HepG2 (cell line): ENCODE data around the gene EMC9. TPM values are rescaled to one million over a fixed set of nuclear protein-coding genes. Genes with fewer than 3 reads are reported as not detected.

Experiments
- AKAP8 ChIP-seq: sonication (generic); formaldehyde crosslinking; IDR thresholded peaks from 2 replicates; pipeline ENCODE4 v1.5.1; 2020; ENCODE audit warnings: mild to moderate bottlenecking, missing genetic modification reagents
- BHLHE40 ChIP-seq: IDR thresholded peaks from 2 replicates; pipeline ENCODE4 v1.6.1; 2011; ENCODE audit warnings: low read length, improper control_type of control experiment
- BRD4 ChIP-seq: sonication (generic); formaldehyde crosslinking; IDR thresholded peaks from 2 replicates; pipeline ENCODE4 v1.4.0; 2020; ENCODE audit warnings: missing genetic modification reagents
- GTF3A ChIP-seq: sonication (generic); formaldehyde crosslinking; conservative IDR thresholded peaks from 2 replicates; pipeline ENCODE4 v1.4.0; 2020; ENCODE audit warnings: mild to moderate bottlenecking, missing genetic modification reagents
- SOX13 ChIP-seq, 3 experiments: fragments of 450-650 bp in 1 of 3; sonication (generic) in 1 of 3; formaldehyde crosslinking in 1 of 3; IDR thresholded peaks in 2 of 3; conservative IDR thresholded peaks in 1 of 3; 2 replicates each; pipeline versions ENCODE4 v1.5.0 to v1.6.1; 2016 to 2020; ENCODE audit warnings: antibody characterized with exemption in 1 of 3, mild to moderate bottlenecking in 1 of 3, missing compliant biosample characterization in 1 of 3, missing genetic modification reagents in 1 of 3, moderate library complexity in 1 of 3
- ZFP41 ChIP-seq: sonication (generic); formaldehyde crosslinking; IDR thresholded peaks from 2 replicates; pipeline ENCODE4 v1.4.0; 2020; ENCODE audit warnings: mild to moderate bottlenecking, missing genetic modification reagents, borderline replicate concordance
- ZNF350 ChIP-seq: sonication (generic); formaldehyde crosslinking; IDR thresholded peaks from 2 replicates; pipeline ENCODE4 v1.4.0; 2020; ENCODE audit warnings: mild to moderate bottlenecking, low read depth, missing genetic modification reagents, borderline replicate concordance
- ZNF496 ChIP-seq: sonication (generic); formaldehyde crosslinking; IDR thresholded peaks from 2 replicates; pipeline ENCODE4 v1.8.1; 2023; ENCODE audit warnings: mild to moderate bottlenecking, moderate library complexity, missing genetic modification reagents; ENCODE audit not compliant: insufficient replicate concordance
- polyA plus RNA-seq, 8 experiments: library from polyadenylated mRNA; depleted of rRNA in 3 of 8; stranded (reverse) in 7 of 8; unstranded in 1 of 8; fragments of >200 nt; fragmentation: Illumina TruSeq in 4 of 8; extraction: Trizol in 4 of 8; gene quantifications; 2 replicates each; pipeline versions ENCODE4 v1.2.1 to v1.2.3, GENCODE V29; 2011 to 2016; ENCODE audit warnings: low read depth in 4 of 8, missing spikeins in 1 of 8, mixed read lengths in 1 of 8; ENCODE audit not compliant: insufficient read depth in 1 of 8
- total RNA-seq, 5 experiments: library from RNA; depleted of rRNA; stranded (reverse); fragments of >200 nt; fragmentation: Illumina TruSeq; extraction: Trizol; gene quantifications; 2 replicates each; pipeline ENCODE4 v1.2.3, GENCODE V29; 2016; ENCODE audit warnings: low read depth in 1 of 5
- TF ChIP-seq, protein P1 (sequence below): IDR thresholded peaks from 2 replicates; pipeline ENCODE4 v1.4.0; 2020; ENCODE audit warnings: mild to moderate bottlenecking, missing genetic modification reagents
- TF ChIP-seq, protein P2 (sequence below): IDR thresholded peaks from 2 replicates; pipeline ENCODE4 v1.6.1; 2012; ENCODE audit warnings: inconsistent platforms
- TF ChIP-seq, protein P3 (sequence below): sonication (generic); formaldehyde crosslinking; IDR thresholded peaks from 2 replicates; pipeline ENCODE4 v1.4.0; 2020; ENCODE audit warnings: low read depth, mild to moderate bottlenecking, missing genetic modification reagents
- TF ChIP-seq, protein P4 (sequence below): sonication (generic); formaldehyde crosslinking; IDR thresholded peaks from 2 replicates; pipeline ENCODE4 v1.8.0; 2022; ENCODE audit warnings: missing genetic modification reagents, mild to moderate bottlenecking, borderline replicate concordance
- TF ChIP-seq, protein P5 (sequence below): sonication (generic); formaldehyde crosslinking; IDR thresholded peaks from 2 replicates; pipeline ENCODE4 v1.4.0; 2020; ENCODE audit warnings: mild to moderate bottlenecking, missing genetic modification reagents
- TF ChIP-seq, protein P6 (sequence below): sonication (generic); formaldehyde crosslinking; conservative IDR thresholded peaks from 2 replicates; pipeline ENCODE4 v1.4.0; 2020; ENCODE audit warnings: missing genetic modification reagents

The EMC9 gene
- total and polyA plus RNA-seq, 2 of the 13 experiments (the other 11 are each of a cell fraction or from before 2014, with no cell fraction given), result 60.5 to 78.7 TPM

DNA sequence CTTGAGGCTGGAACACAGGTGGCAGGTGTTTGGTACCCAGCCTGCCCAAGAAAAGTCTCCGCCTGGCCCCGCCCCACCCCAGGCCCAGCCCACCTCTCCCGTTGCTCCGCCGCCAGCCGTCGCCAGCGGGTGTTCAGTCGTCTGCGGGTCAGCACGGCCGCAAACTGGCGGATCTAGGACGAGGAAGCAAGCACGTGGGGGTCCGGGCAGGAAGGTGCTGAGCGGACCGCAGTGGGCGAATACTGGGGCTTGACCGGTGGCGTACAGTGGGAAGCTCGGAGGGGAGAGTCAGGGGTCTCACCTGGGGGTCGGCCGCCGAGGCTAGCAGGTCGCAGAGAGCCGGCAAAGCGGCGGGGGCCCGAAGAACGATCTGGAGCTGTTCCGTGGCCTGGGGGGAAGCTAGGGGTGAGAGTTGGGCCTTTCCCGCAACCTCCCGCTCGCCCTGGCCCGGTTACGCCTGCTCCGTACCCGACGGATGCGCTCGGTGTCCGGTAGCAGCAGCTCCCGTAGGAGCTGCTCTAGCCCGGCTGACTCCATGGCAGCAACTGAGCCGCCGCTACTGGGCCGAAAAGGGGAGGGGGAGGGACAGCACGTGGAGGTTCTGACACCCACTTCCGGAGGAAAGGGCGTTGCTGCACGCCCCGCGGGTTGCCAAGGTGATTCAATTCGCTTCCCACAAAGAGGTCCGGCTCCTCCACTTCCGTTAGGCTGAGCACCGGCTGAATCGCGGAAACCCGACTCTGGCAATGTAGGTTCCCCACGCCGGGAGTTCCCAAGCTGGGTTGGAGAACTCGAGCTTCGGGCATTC lies 47.1 kb upstream of the EMC9 start, which contains the start of gene IPO4 (continued):
- peak; percentile 95 for TF ChIP-seq BHLHE40
- peak; percentile 100 for TF ChIP-seq ZNF350
- TF ChIP-seq SOX13 (IDR thresholded peaks at IDR 0.05), result peak; percentile 62
- peak in 1 of 2 experiments; percentile 86; a peak in 3 of 4 replicates for TF ChIP-seq SOX13 (CRISPR knock-in tag; conservative IDR thresholded peaks at IDR 0.05 in 1 of 2, IDR thresholded peaks at IDR 0.05 in 1 of 2)
- peak; percentile 95 for TF ChIP-seq ZFP41
- peak; percentile 96 for TF ChIP-seq AKAP8 (CRISPR knock-in tag)
- TF ChIP-seq, protein P1, sequence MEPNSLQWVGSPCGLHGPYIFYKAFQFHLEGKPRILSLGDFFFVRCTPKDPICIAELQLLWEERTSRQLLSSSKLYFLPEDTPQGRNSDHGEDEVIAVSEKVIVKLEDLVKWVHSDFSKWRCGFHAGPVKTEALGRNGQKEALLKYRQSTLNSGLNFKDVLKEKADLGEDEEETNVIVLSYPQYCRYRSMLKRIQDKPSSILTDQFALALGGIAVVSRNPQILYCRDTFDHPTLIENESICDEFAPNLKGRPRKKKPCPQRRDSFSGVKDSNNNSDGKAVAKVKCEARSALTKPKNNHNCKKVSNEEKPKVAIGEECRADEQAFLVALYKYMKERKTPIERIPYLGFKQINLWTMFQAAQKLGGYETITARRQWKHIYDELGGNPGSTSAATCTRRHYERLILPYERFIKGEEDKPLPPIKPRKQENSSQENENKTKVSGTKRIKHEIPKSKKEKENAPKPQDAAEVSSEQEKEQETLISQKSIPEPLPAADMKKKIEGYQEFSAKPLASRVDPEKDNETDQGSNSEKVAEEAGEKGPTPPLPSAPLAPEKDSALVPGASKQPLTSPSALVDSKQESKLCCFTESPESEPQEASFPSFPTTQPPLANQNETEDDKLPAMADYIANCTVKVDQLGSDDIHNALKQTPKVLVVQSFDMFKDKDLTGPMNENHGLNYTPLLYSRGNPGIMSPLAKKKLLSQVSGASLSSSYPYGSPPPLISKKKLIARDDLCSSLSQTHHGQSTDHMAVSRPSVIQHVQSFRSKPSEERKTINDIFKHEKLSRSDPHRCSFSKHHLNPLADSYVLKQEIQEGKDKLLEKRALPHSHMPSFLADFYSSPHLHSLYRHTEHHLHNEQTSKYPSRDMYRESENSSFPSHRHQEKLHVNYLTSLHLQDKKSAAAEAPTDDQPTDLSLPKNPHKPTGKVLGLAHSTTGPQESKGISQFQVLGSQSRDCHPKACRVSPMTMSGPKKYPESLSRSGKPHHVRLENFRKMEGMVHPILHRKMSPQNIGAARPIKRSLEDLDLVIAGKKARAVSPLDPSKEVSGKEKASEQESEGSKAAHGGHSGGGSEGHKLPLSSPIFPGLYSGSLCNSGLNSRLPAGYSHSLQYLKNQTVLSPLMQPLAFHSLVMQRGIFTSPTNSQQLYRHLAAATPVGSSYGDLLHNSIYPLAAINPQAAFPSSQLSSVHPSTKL (CRISPR knock-in tag), result peak; percentile 93
- no peak for TF ChIP-seq ZNF496 (CRISPR knock-in tag)
- TF ChIP-seq, protein P2, sequence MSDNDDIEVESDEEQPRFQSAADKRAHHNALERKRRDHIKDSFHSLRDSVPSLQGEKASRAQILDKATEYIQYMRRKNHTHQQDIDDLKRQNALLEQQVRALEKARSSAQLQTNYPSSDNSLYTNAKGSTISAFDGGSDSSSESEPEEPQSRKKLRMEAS, result no peak
- TF ChIP-seq, protein P3, sequence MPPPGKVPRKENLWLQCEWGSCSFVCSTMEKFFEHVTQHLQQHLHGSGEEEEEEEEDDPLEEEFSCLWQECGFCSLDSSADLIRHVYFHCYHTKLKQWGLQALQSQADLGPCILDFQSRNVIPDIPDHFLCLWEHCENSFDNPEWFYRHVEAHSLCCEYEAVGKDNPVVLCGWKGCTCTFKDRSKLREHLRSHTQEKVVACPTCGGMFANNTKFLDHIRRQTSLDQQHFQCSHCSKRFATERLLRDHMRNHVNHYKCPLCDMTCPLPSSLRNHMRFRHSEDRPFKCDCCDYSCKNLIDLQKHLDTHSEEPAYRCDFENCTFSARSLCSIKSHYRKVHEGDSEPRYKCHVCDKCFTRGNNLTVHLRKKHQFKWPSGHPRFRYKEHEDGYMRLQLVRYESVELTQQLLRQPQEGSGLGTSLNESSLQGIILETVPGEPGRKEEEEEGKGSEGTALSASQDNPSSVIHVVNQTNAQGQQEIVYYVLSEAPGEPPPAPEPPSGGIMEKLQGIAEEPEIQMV (CRISPR knock-in tag), result peak; percentile 84; the same call in 1 of the 2 replicates
- TF ChIP-seq, protein P4, sequence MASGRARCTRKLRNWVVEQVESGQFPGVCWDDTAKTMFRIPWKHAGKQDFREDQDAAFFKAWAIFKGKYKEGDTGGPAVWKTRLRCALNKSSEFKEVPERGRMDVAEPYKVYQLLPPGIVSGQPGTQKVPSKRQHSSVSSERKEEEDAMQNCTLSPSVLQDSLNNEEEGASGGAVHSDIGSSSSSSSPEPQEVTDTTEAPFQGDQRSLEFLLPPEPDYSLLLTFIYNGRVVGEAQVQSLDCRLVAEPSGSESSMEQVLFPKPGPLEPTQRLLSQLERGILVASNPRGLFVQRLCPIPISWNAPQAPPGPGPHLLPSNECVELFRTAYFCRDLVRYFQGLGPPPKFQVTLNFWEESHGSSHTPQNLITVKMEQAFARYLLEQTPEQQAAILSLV (CRISPR knock-in tag), result peak; percentile 90
- TF ChIP-seq, protein P5, sequence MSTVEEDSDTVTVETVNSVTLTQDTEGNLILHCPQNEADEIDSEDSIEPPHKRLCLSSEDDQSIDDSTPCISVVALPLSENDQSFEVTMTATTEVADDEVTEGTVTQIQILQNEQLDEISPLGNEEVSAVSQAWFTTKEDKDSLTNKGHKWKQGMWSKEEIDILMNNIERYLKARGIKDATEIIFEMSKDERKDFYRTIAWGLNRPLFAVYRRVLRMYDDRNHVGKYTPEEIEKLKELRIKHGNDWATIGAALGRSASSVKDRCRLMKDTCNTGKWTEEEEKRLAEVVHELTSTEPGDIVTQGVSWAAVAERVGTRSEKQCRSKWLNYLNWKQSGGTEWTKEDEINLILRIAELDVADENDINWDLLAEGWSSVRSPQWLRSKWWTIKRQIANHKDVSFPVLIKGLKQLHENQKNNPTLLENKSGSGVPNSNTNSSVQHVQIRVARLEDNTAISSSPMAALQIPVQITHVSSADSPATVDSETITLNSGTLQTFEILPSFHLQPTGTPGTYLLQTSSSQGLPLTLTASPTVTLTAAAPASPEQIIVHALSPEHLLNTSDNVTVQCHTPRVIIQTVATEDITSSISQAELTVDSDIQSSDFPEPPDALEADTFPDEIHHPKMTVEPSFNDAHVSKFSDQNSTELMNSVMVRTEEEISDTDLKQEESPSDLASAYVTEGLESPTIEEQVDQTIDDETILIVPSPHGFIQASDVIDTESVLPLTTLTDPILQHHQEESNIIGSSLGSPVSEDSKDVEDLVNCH, result no peak
- 0 out of 2 replicates have a peak, but pooled peaks have one; percentile 77 for TF ChIP-seq GTF3A (CRISPR knock-in tag)
- TF ChIP-seq, protein P6, sequence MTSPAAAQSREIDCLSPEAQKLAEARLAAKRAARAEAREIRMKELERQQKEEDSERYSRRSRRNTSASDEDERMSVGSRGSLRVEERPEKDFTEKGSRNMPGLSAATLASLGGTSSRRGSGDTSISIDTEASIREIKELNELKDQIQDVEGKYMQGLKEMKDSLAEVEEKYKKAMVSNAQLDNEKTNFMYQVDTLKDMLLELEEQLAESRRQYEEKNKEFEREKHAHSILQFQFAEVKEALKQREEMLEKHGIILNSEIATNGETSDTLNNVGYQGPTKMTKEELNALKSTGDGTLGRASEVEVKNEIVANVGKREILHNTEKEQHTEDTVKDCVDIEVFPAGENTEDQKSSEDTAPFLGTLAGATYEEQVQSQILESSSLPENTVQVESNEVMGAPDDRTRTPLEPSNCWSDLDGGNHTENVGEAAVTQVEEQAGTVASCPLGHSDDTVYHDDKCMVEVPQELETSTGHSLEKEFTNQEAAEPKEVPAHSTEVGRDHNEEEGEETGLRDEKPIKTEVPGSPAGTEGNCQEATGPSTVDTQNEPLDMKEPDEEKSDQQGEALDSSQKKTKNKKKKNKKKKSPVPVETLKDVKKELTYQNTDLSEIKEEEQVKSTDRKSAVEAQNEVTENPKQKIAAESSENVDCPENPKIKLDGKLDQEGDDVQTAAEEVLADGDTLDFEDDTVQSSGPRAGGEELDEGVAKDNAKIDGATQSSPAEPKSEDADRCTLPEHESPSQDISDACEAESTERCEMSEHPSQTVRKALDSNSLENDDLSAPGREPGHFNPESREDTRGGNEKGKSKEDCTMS (CRISPR knock-in tag), result peak; percentile 66; the same call in 1 of the 2 replicates
- TF ChIP-seq BRD4, result peak; percentile 95
